ENCODE measurements around the gene MVD.

Gene MVD

GRCh38 chr16:88639231-88640038 lies 23.5 kb downstream of the MVD start:
- no peak for DNase-seq

- DNase-seq: no peak
Observed at GRCh38 chr16:88638323-88639230, 24.3 kb downstream of the MVD start, which contains the start of gene IL17C. IL17C (plus strand) TSS chr16:88638572; CDS start chr16:88638642, 70 bp downstream.

- DNase-seq: no peak
Observed at GRCh38 chr16:88636488-88637265, 26.2 kb downstream of the MVD start.

GRCh38 chr16:88635671-88636319 lies 27.1 kb downstream of the MVD start:
- no peak for DNase-seq

- no peak for DNase-seq
Observed at GRCh38 chr16:88634994-88635670, 27.8 kb downstream of the MVD start.

- no peak for DNase-seq
Observed at GRCh38 chr16:88634141-88634993, 28.5 kb downstream of the MVD start.

- no peak for DNase-seq
Observed at GRCh38 chr16:88633684-88634140, 29.2 kb downstream of the MVD start.

GRCh38 chr16:88632587-88632930 lies 30.3 kb downstream of the MVD start:
- DNase-seq: no peak

- no peak for DNase-seq
Observed at GRCh38 chr16:88631920-88632586, 30.8 kb downstream of the MVD start.

- DNase-seq: no peak
Observed at GRCh38 chr16:88631384-88631783, 31.5 kb downstream of the MVD start.

- DNase-seq: no peak
Observed at GRCh38 chr16:88630941-88631340, 31.9 kb downstream of the MVD start.

- no peak for DNase-seq
Observed at GRCh38 chr16:88630433-88630832, 32.5 kb downstream of the MVD start.

- DNase-seq: no peak
Observed at GRCh38 chr16:88629835-88630234, 33.1 kb downstream of the MVD start.

- no peak for DNase-seq
Observed at GRCh38 chr16:88628512-88628974, 34.3 kb downstream of the MVD start.

- DNase-seq: no peak
Observed at GRCh38 chr16:88627531-88628411, 35.1 kb downstream of the MVD start.

- no peak for DNase-seq
Observed at GRCh38 chr16:88626646-88627045, 36.2 kb downstream of the MVD start.

- DNase-seq: no peak
Observed at GRCh38 chr16:88624977-88625576, 37.8 kb downstream of the MVD start.

- no peak for DNase-seq
Observed at GRCh38 chr16:88624481-88624880, 38.4 kb downstream of the MVD start.

GRCh38 chr16:88623858-88624257 lies 39.0 kb downstream of the MVD start:
- no peak for DNase-seq
